Inferior parietal cortex (tissue), 1 donor: ENCODE measurements around the gene GBX1.

Source experiments
- DNase-seq: peaks from one replicate; pipeline ENCODE4 v3.0.0-alpha.2; 2016; ENCODE audit errors: extremely low spot score

The GBX1 gene

DNA sequence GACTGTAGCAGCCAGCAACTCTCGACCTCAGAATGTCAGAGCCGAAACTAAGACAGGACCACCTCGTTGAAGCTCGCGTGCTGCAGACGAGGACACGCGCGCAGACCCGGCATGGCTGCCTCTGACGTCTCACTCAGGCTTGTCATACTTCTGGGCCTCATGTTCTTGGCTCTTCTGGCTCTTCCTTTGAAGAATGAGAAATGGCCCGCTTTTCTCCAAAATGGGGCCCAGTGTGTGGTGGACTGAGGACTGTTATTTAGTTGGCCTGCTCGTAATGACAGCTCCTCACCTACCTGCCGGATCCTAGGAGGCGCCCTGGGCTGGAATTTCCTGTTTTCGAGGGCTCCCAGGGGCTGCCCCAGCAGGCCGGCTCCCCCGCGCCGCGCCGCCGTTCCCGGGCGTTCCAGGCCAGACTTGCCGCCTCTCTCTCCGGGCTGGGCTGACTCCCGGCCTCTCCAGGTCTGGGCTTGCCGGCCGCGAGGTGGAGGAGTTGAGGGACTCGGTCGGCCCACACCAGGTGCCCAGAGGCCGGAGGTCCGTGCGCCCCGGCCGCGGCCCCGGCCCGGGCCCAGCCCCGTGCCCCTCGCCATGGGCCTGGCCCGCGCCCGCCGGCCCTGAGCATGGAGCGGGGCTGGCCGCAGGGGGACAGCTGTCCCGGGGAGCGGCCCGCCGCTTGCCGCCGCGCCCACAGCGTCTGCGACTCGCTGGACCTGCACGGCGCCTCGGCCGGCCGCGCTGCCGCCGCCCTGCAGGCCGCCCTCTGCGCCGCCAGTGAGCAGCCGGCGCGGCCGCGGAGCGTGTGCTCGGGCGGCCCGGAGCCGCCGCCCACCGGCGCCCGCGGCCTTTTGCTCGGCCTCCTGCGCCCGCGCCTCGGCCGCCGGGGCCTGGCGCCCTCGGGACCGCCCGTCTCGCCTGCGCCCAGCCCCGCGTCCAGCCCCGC, 53.1 kb downstream of the GBX1 start:
- no peak for DNase-seq

DNA sequence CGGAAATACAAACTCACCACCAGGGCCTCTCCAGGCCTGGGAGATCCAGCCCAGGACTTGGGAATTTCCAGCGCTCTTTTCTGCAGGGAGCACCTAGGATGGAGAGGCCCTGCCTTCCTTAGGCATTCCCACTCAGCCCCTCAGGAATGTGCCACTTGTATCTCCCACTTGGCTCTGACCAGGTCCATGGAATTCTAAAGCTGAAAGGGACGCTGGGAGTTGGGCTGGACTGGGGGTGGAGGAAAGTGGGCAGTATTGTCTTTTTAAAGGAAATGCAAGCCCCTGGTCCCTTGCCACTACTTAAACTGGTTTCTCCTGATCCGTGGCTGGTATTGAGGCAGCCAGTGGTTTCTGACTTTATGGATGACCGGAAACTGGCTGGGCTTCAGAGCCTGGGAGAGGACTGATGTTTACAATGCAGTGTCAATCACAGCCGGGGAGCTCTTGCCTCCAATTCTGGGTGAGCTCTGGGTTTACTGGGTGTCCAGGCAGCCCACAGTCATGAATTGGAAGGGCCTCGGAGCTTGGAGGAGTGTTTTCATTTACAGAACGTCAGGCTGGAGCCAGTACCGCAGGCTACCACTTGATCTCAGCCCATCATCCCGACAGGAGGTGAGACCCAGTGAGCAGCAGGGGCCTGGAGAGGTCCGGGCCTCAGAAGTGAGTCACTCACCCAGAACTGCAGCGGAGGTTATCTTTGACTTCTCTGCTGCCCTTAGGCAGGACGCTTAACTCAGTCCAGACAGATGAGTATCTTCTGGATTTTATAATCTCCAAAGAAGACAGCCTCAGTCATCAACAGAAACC, 53.9 kb downstream of the GBX1 start:
- no peak for DNase-seq

DNA sequence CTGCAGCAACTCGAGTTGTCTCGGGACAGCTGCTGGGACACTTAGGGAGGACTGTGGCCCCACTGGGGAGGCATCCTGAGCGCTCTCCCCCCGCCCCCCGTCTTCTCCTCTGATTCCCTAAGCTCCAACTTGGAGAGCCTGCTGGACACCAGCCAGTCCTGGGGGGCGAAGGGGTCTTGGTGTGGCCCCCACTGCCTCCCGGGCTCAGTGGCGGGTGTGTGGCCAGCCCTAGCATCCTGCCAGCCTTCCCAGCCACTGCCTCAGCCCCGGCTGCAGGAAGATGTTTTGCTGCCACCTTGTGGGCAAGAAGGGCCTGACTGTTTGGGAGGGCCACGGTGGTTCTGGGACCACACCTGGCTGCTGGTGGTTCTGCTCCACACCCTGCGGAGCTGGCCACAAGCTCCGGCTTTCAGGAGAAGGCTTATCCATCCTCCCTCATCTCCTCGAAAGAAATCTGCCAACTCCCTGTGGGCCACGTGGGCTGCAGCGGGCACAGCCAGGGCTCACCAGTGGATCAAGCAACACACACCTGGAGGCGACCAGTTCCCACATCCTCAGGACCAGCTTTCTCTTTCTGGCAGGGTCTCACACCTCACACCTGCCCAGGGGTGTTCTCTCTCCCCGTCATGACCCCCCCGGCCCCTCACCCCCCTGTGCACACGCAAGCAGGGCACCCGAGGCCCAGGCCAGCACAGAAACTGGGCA, 56.4 kb downstream of the GBX1 start:
- DNase-seq = peak; percentile 85

DNA sequence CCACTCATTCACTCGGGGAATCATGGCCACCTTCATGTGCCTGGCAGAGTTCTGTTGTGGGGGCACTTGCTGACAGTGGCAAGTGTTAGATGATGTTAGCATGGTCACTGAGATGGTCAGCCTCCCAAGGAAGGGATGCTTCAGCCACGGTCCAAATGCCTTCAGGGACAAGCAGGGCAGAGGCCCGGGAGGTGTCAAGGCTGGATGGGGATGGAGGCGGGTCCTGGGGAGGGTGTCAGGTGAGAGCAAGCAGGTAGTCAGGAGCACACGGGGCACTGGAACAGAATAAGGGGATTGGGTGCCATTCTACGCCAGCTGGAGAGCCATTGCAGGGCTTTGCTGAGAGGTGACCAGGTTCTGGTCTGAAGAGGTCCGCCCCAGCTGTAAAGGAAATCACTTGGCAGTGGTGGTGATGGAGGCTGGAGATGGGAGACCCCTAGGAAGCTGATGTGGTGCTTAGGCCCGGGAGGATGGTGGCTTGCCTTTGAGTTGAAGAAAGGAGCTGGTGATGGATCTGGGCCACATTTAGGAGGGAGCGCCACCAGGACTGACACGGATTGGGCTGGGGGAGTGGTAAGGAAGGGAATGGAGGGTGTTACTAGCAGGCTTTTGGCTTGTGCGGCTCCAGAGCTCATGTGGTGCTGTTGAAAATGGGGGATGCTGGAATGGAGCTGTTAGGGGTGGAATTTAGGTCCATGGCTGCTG, 57.1 kb downstream of the GBX1 start:
- DNase-seq = no peak

DNA sequence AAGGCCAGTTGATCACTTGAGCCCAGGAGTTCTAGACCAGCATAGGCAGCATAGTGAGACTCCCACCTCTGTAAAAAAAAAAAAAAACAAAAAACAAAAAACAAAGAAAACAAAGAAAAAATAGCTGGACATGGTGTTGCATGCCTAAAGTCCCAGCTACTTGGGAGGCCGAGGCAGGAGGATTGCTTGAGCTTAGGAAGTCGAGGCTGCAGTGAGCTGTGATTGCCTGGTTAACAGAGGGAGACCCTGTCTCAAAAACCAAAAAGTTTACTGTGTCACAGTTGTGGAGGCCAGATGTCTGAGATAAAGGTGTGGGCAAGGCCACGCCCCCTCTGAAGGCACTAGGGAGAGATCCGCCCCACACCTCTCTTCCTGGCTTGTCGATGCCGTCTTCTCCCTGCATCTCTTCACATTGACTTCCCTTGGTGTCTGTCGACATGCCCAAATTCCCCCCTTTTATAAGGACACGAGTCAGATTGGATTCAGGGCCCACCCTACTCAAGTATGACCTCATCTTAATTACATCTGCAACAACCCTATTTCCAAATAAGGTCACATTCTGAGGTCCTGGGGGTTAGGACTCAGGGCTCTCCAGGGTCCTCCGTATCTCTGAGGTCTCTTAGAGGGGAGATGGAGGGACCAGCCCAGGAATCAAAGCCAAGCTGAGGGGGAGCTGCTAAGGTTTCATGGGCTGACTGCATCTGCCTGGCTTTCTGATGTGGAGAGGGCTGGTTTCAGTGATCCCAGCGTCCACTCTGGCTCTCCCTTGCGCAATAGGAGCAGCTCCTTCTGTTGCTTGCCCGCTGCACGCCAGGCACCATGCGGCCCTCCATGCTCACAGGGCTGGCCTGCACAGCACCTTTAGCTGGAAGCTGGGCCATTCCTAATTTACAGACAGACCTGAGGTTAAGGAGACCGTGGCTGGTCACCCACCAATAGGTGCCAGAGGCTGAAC, 58.1 kb downstream of the GBX1 start:
- no peak for DNase-seq

DNA sequence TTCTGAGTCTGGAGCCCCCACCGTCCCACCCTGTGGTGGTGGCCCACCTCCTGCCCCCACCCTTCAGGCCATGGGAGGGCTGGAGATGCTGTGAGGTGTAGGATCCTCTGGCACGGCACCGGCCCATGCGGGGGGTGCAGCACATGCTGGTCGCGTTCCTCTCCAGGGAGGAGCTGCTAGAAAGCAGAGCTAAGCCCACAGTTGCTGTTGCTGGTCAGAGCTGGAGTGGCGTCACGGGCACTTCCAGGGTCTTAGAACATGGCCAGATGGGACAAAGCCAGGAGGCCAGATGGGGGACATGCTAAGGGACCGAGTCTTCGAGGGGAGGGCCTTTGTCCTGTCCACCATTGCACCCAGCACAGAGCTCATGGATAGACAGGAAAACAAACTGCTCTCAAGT, 59.6 kb downstream of the GBX1 start:
- no peak for DNase-seq

DNA sequence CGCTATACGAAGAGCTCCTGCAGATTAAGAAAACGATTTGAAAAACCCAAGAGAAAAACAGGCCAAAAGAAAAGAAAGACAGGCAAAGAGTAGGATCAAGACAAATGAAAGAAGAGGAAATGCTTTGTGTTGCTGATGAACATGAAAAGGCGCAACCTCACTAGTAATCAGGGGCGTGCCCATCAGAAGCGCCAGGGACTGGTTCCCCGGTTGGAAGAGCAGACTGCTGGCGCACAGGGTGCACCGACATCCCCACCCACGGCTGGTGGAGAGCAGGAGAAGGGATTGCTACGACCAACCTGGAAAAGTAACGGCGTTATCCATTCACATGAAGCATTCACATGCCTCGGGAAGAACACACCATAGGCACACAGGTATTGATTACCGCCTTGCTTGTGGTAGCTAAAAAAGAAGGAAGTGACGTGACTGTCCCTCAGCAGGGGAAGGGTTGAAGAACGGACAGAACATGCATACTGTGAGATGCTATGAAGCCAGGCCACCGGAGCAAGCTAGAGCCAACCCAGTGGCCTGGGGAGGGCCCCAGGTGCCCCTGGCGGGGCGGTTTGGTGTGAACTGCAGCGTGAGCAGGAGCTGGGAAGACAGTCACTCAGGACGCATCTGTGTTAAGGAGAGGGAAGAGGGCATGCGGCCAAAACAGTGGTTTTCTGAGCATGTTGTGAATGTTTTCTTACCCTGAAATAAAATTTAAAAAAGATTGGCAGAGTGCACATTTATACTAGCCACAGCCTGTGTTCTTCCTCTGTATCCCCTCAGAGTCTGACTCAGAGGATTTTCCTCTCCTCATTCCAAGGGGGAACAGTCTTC, 62.9 kb downstream of the GBX1 start:
- no peak for DNase-seq

DNA sequence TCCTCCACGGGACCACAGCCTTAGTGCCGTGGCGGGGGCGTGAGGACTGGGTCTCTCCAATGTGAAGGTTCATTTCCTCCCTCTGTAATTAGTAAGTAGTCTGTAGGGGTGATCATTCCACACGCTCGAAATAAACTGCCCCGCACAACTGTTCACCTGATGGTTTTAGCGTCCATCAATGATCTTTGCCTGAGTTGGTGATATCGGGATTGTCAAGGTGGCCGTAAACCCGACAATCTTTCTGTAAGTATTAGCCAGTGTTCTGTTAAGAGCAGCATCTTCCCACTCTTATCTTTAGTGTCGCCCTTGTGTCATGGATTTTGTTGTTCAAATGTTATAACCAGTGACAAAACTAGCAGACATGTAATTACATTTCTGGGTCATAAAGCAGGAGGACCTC, 63.5 kb downstream of the GBX1 start:
- DNase-seq = no peak

DNA sequence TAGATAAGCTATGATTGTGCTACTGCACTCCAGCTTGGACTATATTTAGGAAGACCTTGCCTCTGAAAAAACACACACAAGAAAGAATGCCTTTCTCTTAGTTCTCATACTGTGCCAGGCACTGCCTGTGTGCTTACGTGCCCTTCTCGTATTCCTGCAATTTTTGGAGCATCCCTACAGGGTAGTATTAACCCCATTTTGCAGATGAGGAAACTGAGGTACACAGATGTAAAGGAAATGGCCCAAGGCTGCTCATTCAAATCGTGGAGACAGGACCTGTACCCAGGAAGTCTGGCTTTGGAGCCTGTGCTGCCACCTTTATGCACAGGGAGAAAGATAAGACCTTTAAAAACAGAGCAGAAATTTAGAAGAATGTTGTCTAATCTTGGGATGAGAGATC, 64.5 kb downstream of the GBX1 start:
- DNase-seq = no peak

DNA sequence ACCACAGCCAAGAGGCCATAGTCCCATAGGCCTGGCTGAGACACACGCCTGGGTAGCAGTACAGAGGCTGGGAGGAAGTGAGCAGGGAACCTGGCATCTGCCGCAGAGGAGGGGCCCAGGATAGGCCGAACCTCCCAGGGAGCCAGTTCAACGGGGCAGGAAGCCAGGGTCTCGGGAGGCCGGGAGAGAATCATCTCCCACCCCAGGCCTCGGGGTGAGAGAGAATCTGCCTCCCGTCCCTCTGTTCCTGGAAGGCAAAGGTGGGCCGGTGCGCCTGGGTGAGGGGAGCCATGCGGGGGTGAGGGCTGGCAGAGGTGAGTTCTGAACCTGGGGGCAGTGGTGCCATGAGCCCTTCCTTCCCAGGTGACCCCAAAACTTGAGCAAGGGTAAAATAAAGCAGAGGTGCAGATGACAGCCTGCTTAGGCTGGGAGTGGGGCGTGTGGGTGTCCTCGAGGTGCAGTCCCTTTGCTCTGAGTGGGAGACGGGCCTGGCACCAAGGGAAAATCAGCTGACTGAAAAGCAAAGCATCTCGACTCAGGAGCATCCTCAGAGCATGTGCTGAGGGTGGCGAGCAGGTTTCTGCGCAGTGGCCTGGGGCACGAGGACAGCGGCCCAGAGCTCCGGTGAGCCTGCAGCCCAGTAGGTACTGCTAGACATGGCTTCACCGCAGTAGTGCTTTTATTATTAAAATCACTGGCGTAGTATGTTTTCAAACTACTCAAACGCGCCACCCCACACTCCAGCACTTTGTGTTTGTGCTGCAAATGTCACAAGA, 65.7 kb downstream of the GBX1 start:
- no peak for DNase-seq

DNA sequence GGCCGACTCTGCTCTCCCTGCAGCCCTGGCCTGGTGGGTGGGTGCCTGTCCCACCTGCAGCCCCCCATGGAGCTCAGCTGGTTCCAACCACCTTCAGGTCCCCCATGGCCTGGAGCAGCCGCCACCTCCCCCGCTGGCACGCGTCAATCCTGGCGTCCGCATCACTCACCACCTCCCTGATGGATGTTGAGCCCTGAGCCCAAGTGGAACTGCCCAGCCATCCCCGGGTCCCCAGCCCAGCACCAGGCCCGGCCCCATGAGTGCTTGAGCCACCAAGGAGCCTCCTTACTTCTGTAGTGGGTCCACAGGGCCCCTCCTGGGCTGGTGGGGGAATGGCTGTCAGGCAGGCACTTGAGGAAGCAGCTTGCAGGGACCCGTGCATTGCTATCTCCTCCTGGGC, 66.6 kb downstream of the GBX1 start:
- DNase-seq = no peak

DNA sequence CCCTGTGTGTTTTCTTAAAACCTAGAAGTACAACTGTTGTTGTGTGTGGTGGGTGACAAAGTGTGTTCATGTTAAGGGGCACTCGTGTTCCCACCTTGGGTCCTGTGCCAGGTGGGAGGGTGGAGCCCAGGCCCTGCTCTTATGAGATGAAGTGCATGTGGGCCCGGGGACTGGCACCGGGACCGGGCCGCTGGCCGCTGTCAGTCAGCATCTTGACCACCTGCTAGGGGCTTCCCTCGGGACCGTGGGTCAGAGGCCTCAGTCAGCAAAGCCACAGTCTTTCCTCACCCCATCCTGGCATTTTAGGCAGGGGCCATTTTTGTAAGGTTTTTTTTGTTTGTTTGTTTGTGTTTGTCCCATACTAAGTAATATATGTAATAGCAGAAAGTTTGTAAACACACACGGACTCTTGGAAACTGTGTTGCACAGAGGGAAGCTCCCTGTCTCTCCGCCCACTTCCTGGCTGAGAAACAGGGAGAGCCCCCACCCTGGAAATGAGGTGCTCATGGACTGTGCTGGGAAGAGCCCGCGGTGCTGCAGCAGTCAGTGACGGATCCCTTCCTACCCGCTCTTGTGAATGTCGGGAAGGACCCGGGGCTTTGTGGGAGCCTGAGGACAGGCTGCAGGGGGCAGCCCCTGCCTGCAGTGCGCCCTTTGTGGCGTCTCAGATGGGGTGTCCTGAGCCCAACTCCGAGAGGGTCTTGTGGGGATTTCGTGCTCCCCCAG, 67.8 kb downstream of the GBX1 start:
- DNase-seq = no peak
